NOMO-1 treated with DMSO at 0.1 percent for 48 hours (cell line): ENCODE results near the gene HYOU1.
A peak's percentile ranks its signal among the peaks of the same experiment; 100 is the strongest.
"Not testable (repeated sequence)": the region's sequence is repeated elsewhere in the genome, so short reads cannot be mapped to it uniquely, and the experiment has no call there.

Experiments used
- DNase-seq: peaks from one replicate; lab custom pipeline; 2025; ENCODE audit not compliant: unreplicated experiment; lab: John Stamatoyannopoulos, UW

HYOU1 gene

DNA sequence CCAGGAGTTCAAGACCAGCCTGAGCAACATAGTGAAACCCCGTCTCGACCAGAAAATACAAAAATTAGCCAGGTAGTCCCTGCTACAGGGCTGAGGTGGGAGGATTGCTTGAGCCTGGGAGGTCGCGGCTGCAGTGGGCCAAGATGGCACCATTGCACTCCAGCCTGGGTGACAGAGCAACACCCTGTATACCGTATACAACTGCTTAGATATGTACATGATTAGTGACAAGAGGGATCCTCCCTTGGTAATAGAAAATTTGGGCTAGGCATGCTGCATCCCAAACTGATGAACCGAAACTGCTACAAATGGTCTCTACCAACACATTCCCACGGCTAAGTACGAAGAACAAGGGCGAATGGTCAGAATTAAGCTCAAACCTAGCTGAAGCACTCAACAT, 14.1 kb downstream of the HYOU1 start:
- no peak for DNase-seq

DNA sequence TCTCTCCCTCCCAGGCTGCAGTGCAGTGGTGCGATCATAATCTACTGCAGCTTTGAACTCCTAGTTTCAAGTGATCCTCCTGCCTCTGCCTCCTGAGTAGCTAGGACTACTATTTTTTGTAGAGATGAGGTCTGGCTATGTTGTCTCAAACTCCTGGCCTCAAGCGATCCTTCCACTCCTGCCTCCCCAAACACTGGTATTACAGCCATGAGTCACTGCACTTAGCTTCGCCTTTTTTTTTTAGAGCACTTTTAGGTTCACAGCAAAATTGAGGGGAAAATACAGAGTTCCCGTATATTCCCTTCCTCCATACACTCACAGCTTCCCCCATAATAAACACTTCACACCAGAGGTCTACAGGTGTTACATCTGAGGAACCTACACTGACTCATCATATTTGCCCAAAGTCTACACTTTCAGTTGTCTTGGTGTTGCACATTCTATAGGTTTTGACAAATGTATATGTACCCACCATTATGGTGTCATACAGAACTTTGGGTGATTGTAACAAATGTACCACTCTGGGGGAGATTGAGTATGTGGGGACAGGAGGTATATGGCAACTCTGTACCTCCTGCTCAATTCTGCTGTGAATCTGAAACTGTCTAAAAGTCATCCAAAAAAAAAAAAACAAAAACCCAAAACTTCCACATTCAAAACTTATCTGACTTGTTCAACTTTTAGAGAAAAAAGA, 15.0 kb downstream of the HYOU1 start:
- DNase-seq = no peak

DNA sequence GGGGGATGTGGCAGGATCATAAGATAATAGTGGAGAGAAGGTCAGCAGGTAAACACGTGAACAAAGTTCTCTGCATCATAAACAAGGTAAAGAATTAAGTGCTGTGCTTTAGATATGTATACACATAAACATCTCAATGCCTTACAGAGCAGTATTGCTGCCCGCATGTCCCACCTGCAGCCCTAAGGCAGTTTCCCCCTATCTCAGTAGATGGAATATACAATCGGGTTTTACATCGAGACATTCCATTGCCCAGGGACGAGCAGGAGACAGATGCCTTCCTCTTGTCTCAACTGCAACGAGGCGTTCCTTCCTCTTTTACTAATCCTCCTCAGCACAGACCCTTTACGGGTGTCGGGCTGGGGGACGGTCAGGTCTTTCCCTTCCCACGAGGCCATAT, 17.5 kb downstream of the HYOU1 start:
- not testable (repeated sequence) for DNase-seq

DNA sequence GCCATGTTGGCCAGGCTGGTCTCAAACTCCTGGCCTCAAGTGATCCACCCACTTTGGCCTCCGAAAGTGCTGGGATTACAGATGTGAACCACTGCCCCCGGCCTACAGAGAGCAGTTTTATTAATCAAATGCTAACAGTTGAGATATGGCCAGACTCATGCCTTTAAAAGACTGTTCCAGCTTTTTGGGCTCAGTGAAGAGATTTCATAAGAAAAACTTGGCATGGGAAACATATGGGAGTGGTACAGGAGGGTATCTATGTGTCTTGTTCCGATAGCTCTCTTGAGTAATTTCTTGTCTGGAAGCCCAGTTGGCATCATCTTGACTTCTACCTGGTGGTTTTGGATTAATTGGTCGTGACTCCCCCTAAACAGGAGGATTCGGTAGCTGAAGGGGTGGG, 18.1 kb downstream of the HYOU1 start:
- DNase-seq = no peak

DNA sequence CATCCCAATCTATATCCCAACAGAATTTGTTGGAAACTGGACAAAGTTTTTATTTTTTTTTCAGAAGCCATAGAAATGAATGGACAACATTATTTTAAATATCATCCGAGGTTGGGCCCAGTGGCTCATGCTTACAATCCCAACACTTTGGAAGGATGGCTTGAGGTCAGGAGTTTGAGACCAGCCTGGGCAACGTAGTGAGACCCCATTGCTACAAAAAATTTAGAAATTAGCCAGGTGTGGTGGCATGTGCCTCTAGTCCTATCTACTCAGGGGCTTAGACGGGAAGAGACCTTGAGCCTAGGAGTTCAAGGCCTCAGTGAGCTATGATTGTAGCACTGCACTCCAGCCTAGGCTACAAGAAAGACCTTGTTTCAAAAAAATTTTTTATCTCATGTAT, 22.2 kb downstream of the HYOU1 start:
- DNase-seq = no peak

DNA sequence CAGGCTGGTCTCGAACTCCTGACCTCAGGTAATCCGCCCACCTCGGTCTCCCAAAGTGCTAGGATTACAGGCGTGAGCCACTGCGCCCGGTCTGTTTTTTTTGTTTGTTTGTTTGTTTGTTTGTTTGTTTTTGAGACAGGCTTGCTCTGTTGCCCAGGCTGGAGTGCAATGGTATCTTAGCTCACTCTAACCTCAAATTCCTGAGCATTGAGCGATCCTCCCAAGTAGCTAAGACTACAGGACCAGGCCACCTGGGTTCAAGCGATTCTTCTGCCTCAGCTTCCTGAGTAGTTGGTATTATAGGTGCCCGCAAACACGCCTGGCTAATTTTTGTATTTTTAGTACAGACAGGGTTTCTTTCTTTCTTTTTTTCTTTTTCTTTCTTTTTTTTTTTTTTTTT, 23.6 kb downstream of the HYOU1 start:
- not testable (repeated sequence) for DNase-seq

DNA sequence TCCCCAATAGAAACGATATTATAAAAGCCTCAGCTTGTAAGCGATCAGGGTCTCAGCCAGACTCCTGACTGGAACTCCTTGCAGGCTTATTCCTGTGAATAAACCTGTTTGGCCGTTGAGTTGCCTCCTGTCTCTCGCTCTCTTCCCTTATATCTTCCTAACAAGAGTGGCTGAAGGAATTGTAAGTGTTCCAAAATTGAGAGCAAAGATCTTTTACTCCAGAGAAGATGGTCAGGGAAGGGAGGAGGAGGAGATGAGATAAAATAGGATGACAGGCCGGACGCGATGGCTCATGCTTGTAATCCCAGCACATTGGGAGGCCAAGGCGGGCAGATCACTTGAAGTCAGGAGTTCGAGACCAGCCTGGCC, 25.1 kb downstream of the HYOU1 start:
- no peak for DNase-seq

DNA sequence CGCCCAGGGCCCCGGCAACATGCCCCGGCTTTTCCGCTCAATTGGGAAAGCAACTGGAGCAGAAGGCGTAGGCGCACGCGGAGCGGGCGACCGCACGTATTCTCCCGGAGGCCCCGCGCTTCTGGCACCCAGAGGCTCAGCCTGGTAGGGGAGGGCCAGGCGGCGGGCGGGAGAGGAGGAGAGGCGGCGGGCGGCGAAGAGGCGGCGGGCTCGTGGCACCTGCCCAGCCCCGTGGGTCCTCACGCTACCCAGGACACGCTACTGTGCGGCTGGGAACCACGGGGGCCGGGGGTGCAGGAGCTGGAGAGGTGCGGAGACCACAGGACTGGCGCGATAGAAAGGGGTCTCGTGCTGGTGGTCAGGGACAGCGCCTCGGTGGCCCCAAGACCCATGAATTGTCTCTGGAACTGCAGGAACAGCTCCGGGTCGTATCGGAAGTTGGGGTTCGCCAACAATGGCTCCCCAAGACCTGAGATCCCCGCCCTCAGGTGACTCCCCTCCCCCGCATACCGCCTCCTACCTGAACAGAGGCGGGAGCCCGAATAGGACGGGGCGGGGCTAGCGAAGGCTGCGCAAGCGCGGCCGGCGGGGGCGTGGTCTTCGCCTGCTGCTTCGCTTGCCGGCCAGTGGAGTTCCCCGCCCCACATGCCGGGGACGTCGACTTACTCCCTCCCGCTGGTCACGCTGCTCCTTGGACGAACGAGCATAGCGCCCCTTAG, 26.5 kb downstream of the HYOU1 start, which contains the start of gene SLC37A4:
Gene SLC37A4 (minus strand): TSS at position 549 of the 719 bp plus-strand sequence.
- peak; percentile 96 for DNase-seq

DNA sequence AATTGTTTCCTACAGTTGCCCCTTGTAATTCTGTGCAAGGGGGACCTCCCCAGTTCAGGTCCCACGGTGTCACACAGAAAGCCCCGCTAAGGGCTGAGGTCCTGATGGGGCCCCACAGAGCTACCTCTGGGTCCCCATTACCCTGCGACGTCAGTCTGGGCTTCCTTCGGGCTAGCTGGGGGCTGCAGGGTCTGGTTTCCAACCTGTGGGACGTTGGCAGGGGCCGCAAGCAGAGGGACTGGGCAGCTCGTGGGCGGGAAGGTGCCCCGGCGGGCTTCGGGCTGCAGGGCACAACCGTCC, 27.0 kb downstream of the HYOU1 start:
- no peak for DNase-seq

DNA sequence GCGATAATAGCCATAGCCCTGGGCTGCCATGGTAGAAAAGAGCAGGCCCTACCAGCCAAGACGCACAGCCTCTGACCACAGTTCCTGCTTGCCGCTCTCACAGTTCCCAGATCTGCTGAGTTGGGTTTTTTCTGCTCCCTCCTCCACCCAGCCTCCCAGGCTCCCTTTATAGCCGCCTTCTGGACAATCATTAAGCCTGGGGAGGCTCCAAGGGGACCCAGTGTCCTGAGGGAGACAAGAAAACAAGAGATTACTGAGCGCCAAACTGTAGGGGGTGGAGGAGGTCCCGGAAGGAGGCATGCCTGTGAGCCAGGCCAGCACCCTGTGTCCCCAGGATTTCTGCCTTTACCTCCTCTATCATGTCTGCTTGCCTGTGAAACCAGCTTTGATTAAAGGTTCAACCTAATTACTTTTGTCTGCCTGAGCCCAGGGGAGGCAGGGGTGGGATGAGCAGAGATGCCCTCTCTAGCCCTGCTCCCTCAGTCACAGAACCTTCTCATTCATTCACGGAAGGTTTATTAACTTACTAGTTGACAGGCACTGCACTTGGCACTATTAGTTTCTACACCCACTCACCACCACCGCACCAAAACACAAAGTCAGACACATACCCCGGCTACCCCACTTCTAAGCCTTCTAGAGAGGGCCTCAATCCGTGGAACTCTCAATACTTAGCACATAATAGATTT, 27.5 kb downstream of the HYOU1 start:
- DNase-seq = no peak

DNA sequence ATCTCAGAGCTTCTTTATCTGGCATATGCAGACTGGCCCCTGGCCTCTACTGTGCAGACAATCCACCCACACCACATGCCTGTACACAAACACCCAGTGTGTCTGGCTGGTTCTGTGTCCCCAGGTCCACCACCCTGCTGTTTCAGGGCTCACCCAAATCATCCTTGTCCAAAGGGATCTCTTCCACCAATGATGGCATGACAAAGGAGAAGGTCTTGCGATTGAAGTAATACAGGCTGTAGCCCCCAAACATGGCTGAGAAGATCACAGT, 28.0 kb downstream of the HYOU1 start:
- DNase-seq = no peak

DNA sequence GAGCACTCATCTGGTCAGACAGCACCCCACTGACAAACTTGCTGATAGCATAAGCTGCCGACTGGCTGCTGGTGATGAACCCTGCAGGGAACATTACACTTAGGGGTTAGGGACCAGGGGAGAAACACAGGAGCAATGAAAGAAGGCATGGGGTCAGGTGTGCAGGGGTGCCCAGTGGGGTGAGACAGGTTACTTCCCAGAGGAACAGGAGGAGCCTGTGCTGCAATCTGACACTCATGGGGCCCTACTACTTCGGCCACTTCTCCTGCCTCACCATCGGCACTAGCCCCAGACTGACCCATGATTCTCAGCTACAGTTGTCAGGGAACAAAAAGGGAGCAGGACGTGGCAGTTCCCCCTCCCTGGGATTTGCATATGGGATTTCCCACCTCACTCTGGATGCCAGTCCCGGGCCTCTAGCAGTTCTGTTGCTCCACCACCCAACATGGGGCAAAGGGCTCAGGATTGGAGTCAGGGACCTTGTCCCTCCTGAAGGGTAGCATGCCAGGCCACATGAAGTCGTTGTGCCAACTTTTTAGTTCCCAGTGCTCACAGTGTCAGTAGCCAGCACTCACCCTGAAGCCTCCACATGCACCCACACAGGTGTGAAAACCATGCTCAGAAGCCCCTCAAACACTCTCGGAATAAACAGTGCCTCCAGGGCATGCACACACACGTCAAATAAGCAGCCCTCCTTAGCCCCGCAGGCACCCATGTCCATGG, 28.5 kb downstream of the HYOU1 start:
- no peak for DNase-seq

DNA sequence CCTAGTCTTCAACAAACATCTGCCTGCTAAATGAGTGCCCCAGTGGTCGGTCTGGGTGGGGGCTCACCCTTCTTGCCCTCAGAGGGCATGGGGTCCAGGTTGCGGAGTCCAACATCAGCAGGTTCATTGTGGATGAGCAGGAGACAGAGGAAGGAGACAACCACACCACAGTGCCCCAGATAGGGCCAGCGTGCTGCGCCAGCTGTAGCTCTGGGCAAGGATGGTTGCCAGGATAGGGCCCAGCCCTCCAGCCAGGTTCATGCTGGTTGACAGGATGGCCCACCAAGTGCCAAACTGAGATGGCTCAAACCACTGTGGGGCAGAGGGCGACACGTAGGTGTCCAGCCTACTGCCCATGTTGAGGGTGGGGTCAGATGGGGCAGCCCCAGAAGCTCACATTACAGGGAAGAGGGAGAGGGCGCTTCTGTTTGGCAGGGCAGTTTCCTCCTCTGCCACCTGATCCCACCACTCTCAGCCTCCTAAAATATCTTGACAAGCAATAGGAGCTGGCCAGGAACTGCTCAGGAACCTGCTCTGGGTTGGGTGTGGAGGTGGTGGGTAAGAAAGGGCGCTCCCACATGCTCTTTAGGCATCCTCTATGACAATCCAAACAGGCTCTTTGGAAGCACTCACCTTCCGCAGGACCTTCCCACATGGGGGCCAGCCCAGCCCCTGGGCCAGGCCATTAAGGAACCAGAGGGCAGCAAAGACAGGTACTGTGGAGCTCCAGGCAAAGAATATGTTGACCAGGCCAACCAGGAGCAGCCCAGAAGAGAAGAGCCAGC, 29.3 kb downstream of the HYOU1 start:
- no peak for DNase-seq

DNA sequence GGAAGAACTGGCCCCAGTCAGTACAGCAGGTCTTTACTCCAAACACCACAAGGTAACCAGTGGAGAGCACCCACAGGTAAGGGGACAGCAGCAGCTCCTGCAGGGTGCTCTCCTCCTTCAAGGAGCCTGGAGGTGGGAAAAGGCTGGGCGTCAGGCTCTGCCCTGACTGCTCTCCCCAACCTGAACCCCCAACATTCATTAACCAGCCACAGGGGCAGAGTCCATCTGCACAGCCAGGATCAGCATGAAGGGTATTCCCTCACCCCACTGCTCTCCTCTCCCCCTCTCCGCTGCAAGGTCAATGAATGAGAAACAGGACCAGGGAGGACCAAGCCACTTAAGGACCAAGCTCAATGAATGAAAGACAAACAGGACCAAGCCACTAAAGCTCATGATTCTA, 30.0 kb downstream of the HYOU1 start:
- DNase-seq = no peak

DNA sequence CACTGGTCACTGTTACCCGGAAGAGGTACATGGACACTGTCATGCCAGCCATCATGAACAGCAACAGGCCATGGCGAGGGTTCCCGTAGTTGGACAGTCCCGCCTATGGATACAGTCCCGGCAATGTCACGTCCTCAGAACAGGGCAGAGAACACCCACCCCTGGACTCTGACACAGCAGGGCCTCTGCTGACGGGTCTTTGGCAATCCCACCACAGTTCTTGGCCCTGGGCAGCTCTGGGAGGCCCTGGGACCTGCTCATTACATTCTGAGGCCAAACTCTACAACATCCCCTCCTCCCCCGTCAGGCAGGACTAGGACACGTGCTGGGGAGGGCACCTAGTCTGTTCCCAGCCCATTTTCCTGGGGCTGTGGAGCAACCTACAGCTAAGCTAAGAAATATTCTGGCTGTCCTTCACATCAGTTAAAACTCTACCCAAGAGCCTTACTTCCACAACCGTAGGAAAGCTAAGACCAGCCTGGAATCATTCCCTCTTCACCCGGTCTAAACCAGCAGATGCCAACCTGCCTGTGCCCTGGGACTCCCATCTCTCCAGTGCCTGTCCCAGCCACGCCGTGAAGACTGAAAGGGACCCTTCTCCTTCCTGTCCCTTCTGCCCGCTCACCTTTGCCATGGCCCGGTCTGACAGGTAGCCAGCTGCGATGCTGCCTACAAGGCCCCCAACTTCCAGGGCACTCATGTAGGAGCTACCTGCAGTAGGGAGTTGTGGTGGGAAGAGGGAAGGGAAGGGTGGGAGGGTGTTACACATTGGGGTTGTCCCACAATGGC, 30.8 kb downstream of the HYOU1 start:
- DNase-seq = no peak

DNA sequence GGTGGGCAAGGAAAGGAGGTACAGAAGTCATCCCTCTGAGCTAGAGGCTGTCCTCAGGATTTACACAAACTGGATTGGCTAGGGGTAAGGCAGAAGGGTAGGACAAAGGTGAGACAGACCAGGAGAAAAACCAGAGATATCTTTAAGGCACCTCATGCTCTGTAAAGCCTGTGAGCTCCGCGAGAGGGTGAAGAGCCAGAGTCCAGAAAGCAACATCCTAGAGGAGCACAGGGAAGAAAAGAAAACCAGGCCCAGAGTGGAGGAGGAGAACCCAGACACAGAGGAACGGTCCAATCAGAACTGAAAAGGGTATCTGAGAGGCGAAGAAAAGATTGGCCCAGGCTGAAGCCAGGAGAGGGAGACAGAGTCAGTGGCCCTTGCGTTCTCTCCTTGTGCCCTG, 31.5 kb downstream of the HYOU1 start:
- DNase-seq = no peak

DNA sequence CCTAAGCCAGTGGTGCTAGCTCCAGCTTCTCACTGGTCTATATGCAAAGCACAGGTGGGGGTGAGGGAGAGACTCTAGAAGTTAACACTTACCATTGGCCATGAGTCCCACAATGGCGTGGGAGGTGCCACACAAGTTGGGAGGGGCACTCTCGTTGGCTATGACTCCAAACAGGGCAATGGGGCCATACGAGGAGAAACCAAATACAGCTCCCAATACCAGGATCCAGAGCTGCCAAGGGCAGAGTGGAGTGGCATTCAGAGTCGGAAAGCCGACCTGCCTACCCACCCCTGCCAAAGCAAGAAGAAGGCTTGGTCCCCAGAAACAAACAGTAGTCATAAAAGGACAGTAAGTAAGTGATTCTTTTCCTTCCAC, 31.9 kb downstream of the HYOU1 start:
- no peak for DNase-seq

DNA sequence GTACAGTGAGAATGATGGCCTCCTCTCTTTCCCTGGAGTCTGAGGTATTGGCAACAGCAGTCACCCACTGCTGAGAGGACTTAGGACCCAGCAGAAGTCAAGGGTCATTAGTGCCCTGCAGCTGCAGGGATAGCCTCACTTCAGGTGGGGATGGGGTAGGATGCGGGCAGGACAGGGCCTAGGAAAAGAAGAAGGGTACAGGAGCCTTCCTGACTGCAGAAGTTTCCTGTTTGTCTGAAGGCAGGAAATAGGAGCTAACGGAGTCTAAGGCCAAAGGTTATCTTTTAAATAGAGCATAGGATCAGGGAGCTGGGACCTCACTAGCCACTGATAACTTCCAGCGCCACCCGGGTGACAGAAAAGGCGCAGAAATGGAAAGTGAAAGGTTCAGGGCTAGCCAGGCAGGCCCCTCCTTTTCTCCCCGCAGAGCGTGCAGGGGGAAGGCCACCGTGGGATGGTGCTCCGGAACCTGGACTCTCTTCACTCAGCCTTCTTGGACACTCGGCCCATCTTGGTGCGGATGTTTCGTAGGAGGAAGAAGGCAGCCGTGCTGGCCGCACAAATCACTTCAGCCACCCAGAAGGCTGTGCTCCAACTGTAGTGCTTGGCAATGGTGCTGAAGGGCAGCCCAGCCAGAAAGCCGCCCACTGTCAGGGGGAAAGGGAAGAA, 32.4 kb downstream of the HYOU1 start:
- DNase-seq = no peak

DNA sequence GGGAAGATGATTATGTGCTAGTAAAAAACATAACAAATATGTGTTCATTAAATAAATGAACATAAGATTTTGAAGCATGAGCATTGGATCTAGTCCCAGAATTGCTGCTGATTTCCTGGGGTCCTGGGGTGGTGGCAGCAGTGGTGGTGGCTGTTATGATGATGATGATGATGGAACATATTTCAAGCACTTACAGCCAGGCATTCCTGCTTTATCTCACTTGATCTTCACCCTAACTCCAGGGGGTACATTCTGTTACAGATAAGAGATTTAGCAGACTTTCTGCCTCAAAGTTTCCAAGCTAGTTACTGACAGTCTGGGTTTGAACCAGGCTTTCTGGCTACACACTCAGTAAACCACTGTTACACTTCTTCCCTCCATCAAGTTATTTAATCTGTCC, 33.3 kb downstream of the HYOU1 start:
- no peak for DNase-seq

DNA sequence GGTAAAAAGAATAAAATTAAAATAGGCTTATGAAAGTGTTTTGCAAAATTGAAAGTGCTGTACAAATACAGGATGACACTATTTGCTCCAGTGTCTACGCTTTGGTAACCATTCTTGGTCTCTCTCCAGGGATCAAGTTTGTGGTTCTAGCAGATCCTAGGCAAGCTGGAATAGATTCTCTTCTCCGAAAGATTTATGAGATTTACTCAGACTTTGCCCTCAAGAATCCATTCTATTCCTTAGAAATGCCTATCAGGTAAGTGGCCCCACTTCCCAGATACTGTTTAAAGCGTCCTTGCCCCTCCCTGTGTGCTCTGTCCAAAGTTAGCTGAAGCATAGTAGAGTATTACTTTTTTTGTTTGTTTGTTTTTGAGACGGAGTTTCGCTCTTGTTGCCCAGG, 35.4 kb downstream of the HYOU1 start:
- DNase-seq = no peak
